Adrenal gland (tissue), 5 donors: Measurements from ENCODE around the gene ATP9A.

ENCODE experiments used
- CTCF ChIP-seq, 6 experiments: fragments of 450-650 bp in 4 of 6; fragments of 200-600 bp in 2 of 6; sonication (generic) in 1 of 6; IDR thresholded peaks; 1 replicate in 5 of 6; 2 replicates in 1 of 6; pipeline versions ENCODE4 v1.5.1 to v1.8.0; 2016 to 2021; ENCODE audit warnings: antibody characterized with exemption in 6 of 6, mild to moderate bottlenecking in 2 of 6, moderate library complexity in 1 of 6
- POLR2A ChIP-seq, 2 donors: fragments of 450-650 bp; IDR thresholded peaks; one replicate each; pipeline ENCODE4 v1.6.1; 2017; ENCODE audit warnings: antibody characterized with exemption in 2 of 2, mild to moderate bottlenecking in 2 of 2, moderate library complexity in 1 of 2
- donor health status: DM: no; HTN: no; CAD: no.

GRCh38 chr20:51750770-51751388 is 17.3 kb downstream of the ATP9A start:
- TF ChIP-seq CTCF (IDR thresholded peaks at IDR 0.05): no peak
- no peak for TF ChIP-seq POLR2A (IDR thresholded peaks at IDR 0.05)
